Liver (tissue), 9 donors: Measurements from ENCODE around the gene NKX2-1. TPM values are rescaled to one million over a fixed set of nuclear protein-coding genes. Genes with fewer than 3 reads are reported as not detected.
A peak's percentile ranks its signal among the peaks of the same experiment; 100 is the strongest.

Experiments
- DNase-seq: peaks from one replicate; pipeline ENCODE4 v3.0.0-alpha.2; 2017; ENCODE audit warnings: low spot score
- H3K27ac ChIP-seq, 2 donors: one replicate each; pipeline ENCODE4 v1.7.0; 2013; ENCODE audit warnings: inconsistent platforms in 2 of 2, low read length in 2 of 2, control low read depth in 1 of 2, low read depth in 1 of 2, mild to moderate bottlenecking in 1 of 2
- H3K27me3 ChIP-seq, 4 donors: one replicate each; pipeline versions ENCODE4 v1.6.1 to v1.7.0; 2013; ENCODE audit warnings: low read length in 3 of 4, inconsistent platforms in 1 of 4, mild to moderate bottlenecking in 1 of 4, moderate library complexity in 1 of 4; ENCODE audit not compliant: control insufficient read depth in 4 of 4, insufficient read depth in 4 of 4
- H3K36me3 ChIP-seq, 4 donors: one replicate each; pipeline versions ENCODE4 v1.6.1 to v1.7.0; 2013; ENCODE audit warnings: low read length in 3 of 4, mild to moderate bottlenecking in 3 of 4, low read depth in 1 of 4, moderate library complexity in 1 of 4; ENCODE audit not compliant: control insufficient read depth in 4 of 4, insufficient read depth in 3 of 4
- H3K4me1 ChIP-seq, 4 donors: one replicate each; pipeline versions ENCODE4 v1.6.1 to v1.7.0; 2013; ENCODE audit warnings: low read length in 3 of 4, mild to moderate bottlenecking in 3 of 4, moderate library complexity in 1 of 4; ENCODE audit not compliant: control insufficient read depth in 4 of 4, insufficient read depth in 4 of 4
- H3K4me3 ChIP-seq, 3 donors: one replicate each; pipeline versions ENCODE4 v1.6.1 to v1.7.0; 2013; ENCODE audit warnings: low read length in 3 of 3, control low read depth in 1 of 3, low read depth in 1 of 3, mild to moderate bottlenecking in 1 of 3
- H3K9ac ChIP-seq, 2 donors: one replicate each; pipeline ENCODE4 v1.7.0; 2013; ENCODE audit warnings: low read length in 2 of 2, mild to moderate bottlenecking in 2 of 2, moderate library complexity in 2 of 2, control low read depth in 1 of 2, low read depth in 1 of 2
- H3K9me3 ChIP-seq, 4 donors: one replicate each; pipeline versions ENCODE4 v1.6.1 to v1.7.0; 2013; ENCODE audit warnings: low read length in 3 of 4; ENCODE audit not compliant: control insufficient read depth in 4 of 4
- EGR1 ChIP-seq, 2 donors: IDR thresholded peaks; 2 replicates each; pipeline ENCODE4 v1.6.1; 2016 to 2018; ENCODE audit warnings: antibody characterized with exemption in 2 of 2, low read depth in 2 of 2
- FOXA1 ChIP-seq: IDR thresholded peaks from 2 replicates; pipeline ENCODE4 v1.6.1; 2016; ENCODE audit warnings: antibody characterized with exemption
- FOXA2 ChIP-seq: IDR thresholded peaks from 2 replicates; pipeline ENCODE4 v1.6.1; 2016; ENCODE audit warnings: antibody characterized with exemption
- GABPA ChIP-seq, 2 donors: IDR thresholded peaks in 1 of 2; conservative IDR thresholded peaks in 1 of 2; 2 replicates each; pipeline ENCODE4 v1.6.1; 2016; ENCODE audit warnings: antibody characterized with exemption in 2 of 2, mild to moderate bottlenecking in 1 of 2, moderate library complexity in 1 of 2
- HNF4A ChIP-seq, 2 donors: conservative IDR thresholded peaks; 2 replicates each; pipeline ENCODE4 v1.6.1; 2016; ENCODE audit warnings: antibody characterized with exemption in 2 of 2, mild to moderate bottlenecking in 2 of 2
- HNF4G ChIP-seq: IDR thresholded peaks from 2 replicates; pipeline ENCODE4 v1.6.1; 2016; ENCODE audit warnings: antibody characterized with exemption
- JUND ChIP-seq, 2 donors: IDR thresholded peaks; 2 replicates each; pipeline ENCODE4 v1.6.1; 2016; ENCODE audit warnings: antibody characterized with exemption in 2 of 2
- NR2F2 ChIP-seq: IDR thresholded peaks from 2 replicates; pipeline ENCODE4 v1.6.1; 2016; ENCODE audit warnings: antibody characterized with exemption
- RAD21 ChIP-seq, 2 donors: IDR thresholded peaks; 2 replicates each; pipeline ENCODE4 v1.6.1; 2016; ENCODE audit warnings: antibody characterized with exemption in 2 of 2, mild to moderate bottlenecking in 2 of 2
- RXRA ChIP-seq, 2 donors: IDR thresholded peaks; 2 replicates each; pipeline ENCODE4 v1.6.1; 2017 to 2018; ENCODE audit warnings: antibody characterized with exemption in 2 of 2, mild to moderate bottlenecking in 1 of 2
- SP1 ChIP-seq: IDR thresholded peaks from 2 replicates; pipeline ENCODE4 v1.6.1; 2018; ENCODE audit warnings: antibody characterized with exemption, mild to moderate bottlenecking
- TAF1 ChIP-seq: conservative IDR thresholded peaks from 2 replicates; pipeline ENCODE4 v1.6.1; 2016; ENCODE audit warnings: antibody characterized with exemption, mild to moderate bottlenecking
- YY1 ChIP-seq: IDR thresholded peaks from 2 replicates; pipeline ENCODE4 v1.6.1; 2016; ENCODE audit warnings: antibody characterized with exemption, mild to moderate bottlenecking
- WGBS: extraction: QIAGEN DNeasy Blood & Tissue Kit; methylation state at CpG from one replicate; pipeline ENCODE4 v1.1.7; 2013; 5-methylcytosine and 5-hydroxymethylcytosine counted together
- polyA plus RNA-seq, 2 donors: library from polyadenylated mRNA; stranded (reverse) in 1 of 2; unstranded in 1 of 2; fragments of 200-250 nt in 1 of 2; fragments of >200 nt in 1 of 2; fragmentation: Nextera tagmentation in 1 of 2; extraction: Ambion mirVana in 1 of 2; gene quantifications; one replicate each; pipeline versions ENCODE4 v1.2.1 to v1.2.3, GENCODE V29; 2013 to 2015
- total RNA-seq, 2 donors: library from RNA; depleted of rRNA; stranded (reverse); fragments of >200 nt; gene quantifications; one replicate each; pipeline ENCODE4 v1.2.3, GENCODE V29; 2014
- TF ChIP-seq, protein P1 (sequence below): IDR thresholded peaks from 2 replicates; pipeline ENCODE4 v1.6.1; 2016; ENCODE audit warnings: antibody characterized with exemption
- TF ChIP-seq, protein P2 (sequence below): IDR thresholded peaks from 2 replicates; pipeline ENCODE4 v1.6.1; 2016; ENCODE audit warnings: antibody characterized with exemption, mild to moderate bottlenecking
- TF ChIP-seq, protein P3 (sequence below): IDR thresholded peaks from 2 replicates; pipeline ENCODE4 v1.6.1; 2016; ENCODE audit warnings: antibody characterized with exemption
- TF ChIP-seq, protein P4 (sequence below): IDR thresholded peaks from 2 replicates; pipeline ENCODE4 v1.6.1; 2016; ENCODE audit warnings: antibody characterized with exemption
- TF ChIP-seq, protein P5 (sequence below): fragments of 150-350 bp; IDR thresholded peaks from 2 replicates; pipeline ENCODE4 v1.5.1; 2017; ENCODE audit warnings: improper control_type of control experiment, low read depth, low read length; ENCODE audit not compliant: missing input control
- donor health status: healthy.
- donor health status: healthy.
- donor health status: healthy.
- donor health status: healthy.
- donor health status: healthy.

NKX2-1 gene
- total and polyA plus RNA-seq, 4 donors = not detected

DNA sequence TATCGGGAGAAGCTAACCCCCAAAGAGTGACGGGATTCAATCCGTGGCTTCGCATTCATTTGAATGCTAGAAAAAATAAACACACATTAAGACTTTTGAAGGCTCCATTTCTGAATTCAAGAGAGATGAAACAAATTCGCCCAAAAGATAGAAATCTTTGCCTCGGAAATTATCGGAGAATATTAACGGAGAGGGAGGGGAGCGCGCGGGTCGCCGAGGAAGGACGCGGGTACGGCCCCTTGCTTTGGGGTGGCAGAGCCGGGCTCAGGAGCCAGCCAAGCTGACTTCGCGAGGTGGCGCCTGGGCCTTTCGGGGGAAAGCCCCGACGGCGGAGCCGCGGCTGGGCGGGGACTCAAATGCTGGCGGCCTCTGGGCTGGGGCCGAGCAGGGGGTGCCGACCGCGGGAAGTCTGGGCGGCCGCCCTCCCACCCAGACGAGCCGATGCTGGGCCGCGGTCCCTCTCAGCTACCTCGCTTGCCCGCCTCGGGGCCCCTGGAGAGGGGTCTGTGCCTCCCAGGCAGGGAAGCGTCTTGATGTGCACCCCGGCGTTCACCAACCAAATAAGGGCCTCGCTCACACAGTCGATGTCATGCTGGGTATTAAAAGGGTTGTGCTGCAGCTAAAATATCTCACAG is 14.7 kb downstream of the NKX2-1 start:
- H3K36me3 ChIP-seq = no peaks in the 10 kb centered on the region
- H3K9me3 ChIP-seq = peaks cover 0 to 2% (median 2%) of the 10 kb centered on the region in 4 donors
- WGBS = 5% methylated on average over 46 of the region's 46 CpGs
- H3K27me3 ChIP-seq = peaks cover 16 to 45% (median 33%) of the 10 kb centered on the region in 4 donors
- H3K4me3 ChIP-seq = no peak overlapping the region
- H3K9ac ChIP-seq = no peak overlapping the region
- TF ChIP-seq HNF4A (conservative IDR thresholded peaks at IDR 0.05) (no peak), EGR1 (IDR thresholded peaks at IDR 0.05; ENCODE audit: low read depth in 2 of 2) (no peak), YY1 (no peak), GABPA (IDR thresholded peaks at IDR 0.05 in 1 of 2, conservative IDR thresholded peaks at IDR 0.05 in 1 of 2) (no peak), HNF4G (no peak), JUND (IDR thresholded peaks at IDR 0.05) (no peak)
- no peak for DNase-seq
- H3K4me1 ChIP-seq = peaks cover 0 to 7% (median 5%) of the 10 kb centered on the region in 4 donors
- no peak overlapping the region for H3K27ac ChIP-seq

DNA sequence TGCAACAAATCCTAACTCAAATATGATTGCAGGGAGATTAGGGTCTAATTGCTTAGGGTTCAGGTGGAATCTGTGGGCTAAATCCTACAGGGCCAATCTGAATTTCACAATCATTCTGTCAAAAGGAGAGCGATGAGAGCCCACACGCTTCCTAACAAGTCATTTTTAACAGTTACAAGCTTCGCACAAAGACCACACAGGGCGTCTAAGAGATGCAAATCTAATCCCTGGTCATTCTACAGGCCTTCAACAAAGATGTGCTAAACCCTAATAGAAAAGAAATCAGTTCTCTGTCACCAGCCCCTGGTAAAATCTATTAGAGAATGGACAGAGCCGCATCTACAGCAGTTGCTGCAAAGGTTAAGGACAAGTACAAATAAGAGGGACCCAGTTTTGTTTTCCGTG is 15.3 kb downstream of the NKX2-1 start:
- peaks cover 0 to 7% (median 5%) of the 10 kb centered on the region in 4 donors for H3K4me1 ChIP-seq
- WGBS = 12% methylated on average over 6 of the region's 6 CpGs
- no peaks in the 10 kb centered on the region for H3K36me3 ChIP-seq
- peak overlapping the region in 1 of 3 donors; percentile 15 for H3K4me3 ChIP-seq
- DNase-seq = no peak
- H3K9me3 ChIP-seq = peaks cover 0 to 3% (median 1%) of the 10 kb centered on the region in 4 donors
- no peak overlapping the region for H3K27ac ChIP-seq
- no peak overlapping the region for H3K9ac ChIP-seq
- H3K27me3 ChIP-seq = peaks cover 16 to 42% (median 31%) of the 10 kb centered on the region in 4 donors
- no peak for TF ChIP-seq JUND (IDR thresholded peaks at IDR 0.05)
- TF ChIP-seq GABPA (IDR thresholded peaks at IDR 0.05 in 1 of 2, conservative IDR thresholded peaks at IDR 0.05 in 1 of 2) = no peak
- TF ChIP-seq HNF4G = no peak
- TF ChIP-seq FOXA1 = no peak
- TF ChIP-seq FOXA2 = no peak
- no peak for TF ChIP-seq TAF1
- no peak for TF ChIP-seq NR2F2
- TF ChIP-seq RAD21 (IDR thresholded peaks at IDR 0.05) = no peak
- TF ChIP-seq, protein P1, sequence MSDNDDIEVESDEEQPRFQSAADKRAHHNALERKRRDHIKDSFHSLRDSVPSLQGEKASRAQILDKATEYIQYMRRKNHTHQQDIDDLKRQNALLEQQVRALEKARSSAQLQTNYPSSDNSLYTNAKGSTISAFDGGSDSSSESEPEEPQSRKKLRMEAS = no peak
- no peak for TF ChIP-seq YY1
- TF ChIP-seq HNF4A (conservative IDR thresholded peaks at IDR 0.05) = no peak
- no peak for TF ChIP-seq SP1
- TF ChIP-seq, protein P2, sequence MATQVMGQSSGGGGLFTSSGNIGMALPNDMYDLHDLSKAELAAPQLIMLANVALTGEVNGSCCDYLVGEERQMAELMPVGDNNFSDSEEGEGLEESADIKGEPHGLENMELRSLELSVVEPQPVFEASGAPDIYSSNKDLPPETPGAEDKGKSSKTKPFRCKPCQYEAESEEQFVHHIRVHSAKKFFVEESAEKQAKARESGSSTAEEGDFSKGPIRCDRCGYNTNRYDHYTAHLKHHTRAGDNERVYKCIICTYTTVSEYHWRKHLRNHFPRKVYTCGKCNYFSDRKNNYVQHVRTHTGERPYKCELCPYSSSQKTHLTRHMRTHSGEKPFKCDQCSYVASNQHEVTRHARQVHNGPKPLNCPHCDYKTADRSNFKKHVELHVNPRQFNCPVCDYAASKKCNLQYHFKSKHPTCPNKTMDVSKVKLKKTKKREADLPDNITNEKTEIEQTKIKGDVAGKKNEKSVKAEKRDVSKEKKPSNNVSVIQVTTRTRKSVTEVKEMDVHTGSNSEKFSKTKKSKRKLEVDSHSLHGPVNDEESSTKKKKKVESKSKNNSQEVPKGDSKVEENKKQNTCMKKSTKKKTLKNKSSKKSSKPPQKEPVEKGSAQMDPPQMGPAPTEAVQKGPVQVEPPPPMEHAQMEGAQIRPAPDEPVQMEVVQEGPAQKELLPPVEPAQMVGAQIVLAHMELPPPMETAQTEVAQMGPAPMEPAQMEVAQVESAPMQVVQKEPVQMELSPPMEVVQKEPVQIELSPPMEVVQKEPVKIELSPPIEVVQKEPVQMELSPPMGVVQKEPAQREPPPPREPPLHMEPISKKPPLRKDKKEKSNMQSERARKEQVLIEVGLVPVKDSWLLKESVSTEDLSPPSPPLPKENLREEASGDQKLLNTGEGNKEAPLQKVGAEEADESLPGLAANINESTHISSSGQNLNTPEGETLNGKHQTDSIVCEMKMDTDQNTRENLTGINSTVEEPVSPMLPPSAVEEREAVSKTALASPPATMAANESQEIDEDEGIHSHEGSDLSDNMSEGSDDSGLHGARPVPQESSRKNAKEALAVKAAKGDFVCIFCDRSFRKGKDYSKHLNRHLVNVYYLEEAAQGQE = no peak
- TF ChIP-seq, protein P3, sequence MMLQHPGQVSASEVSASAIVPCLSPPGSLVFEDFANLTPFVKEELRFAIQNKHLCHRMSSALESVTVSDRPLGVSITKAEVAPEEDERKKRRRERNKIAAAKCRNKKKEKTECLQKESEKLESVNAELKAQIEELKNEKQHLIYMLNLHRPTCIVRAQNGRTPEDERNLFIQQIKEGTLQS = no peak
- no peak for TF ChIP-seq RXRA (IDR thresholded peaks at IDR 0.05)
- TF ChIP-seq, protein P4, sequence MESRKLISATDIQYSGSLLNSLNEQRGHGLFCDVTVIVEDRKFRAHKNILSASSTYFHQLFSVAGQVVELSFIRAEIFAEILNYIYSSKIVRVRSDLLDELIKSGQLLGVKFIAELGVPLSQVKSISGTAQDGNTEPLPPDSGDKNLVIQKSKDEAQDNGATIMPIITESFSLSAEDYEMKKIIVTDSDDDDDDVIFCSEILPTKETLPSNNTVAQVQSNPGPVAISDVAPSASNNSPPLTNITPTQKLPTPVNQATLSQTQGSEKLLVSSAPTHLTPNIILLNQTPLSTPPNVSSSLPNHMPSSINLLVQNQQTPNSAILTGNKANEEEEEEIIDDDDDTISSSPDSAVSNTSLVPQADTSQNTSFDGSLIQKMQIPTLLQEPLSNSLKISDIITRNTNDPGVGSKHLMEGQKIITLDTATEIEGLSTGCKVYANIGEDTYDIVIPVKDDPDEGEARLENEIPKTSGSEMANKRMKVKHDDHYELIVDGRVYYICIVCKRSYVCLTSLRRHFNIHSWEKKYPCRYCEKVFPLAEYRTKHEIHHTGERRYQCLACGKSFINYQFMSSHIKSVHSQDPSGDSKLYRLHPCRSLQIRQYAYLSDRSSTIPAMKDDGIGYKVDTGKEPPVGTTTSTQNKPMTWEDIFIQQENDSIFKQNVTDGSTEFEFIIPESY = no peak
- TF ChIP-seq EGR1 (IDR thresholded peaks at IDR 0.05; ENCODE audit: low read depth in 2 of 2) = no peak
- TF ChIP-seq, protein P5, sequence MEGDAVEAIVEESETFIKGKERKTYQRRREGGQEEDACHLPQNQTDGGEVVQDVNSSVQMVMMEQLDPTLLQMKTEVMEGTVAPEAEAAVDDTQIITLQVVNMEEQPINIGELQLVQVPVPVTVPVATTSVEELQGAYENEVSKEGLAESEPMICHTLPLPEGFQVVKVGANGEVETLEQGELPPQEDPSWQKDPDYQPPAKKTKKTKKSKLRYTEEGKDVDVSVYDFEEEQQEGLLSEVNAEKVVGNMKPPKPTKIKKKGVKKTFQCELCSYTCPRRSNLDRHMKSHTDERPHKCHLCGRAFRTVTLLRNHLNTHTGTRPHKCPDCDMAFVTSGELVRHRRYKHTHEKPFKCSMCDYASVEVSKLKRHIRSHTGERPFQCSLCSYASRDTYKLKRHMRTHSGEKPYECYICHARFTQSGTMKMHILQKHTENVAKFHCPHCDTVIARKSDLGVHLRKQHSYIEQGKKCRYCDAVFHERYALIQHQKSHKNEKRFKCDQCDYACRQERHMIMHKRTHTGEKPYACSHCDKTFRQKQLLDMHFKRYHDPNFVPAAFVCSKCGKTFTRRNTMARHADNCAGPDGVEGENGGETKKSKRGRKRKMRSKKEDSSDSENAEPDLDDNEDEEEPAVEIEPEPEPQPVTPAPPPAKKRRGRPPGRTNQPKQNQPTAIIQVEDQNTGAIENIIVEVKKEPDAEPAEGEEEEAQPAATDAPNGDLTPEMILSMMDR = no peak
